CD4-positive, alpha-beta T cell treated with Interleukin-17A for 4 hours (primary cell): Measurements from ENCODE around the gene MAB21L4.

Experiments used
- DNase-seq: peaks from one replicate; pipeline ENCODE4 v3.0.0-alpha.2; 2020; ENCODE audit warnings: mixed read lengths

MAB21L4 gene

GRCh38 chr2:240909216-240909974 is 13.4 kb upstream of the MAB21L4 start:
- no peak for DNase-seq

GRCh38 chr2:240906911-240907590 is 11.1 kb upstream of the MAB21L4 start:
- DNase-seq = no peak

- no peak for DNase-seq
These were observed 10.4 kb upstream of the MAB21L4 start, which contains the start of gene CROCC2 for GRCh38 chr2:240906141-240906910. Gene CROCC2 (plus strand): TSS chr2:240906336. CDS start chr2:240906514, 178 bp downstream.

GRCh38 chr2:240905176-240905781 is 9.3 kb upstream of the MAB21L4 start:
- no peak for DNase-seq

DNA sequence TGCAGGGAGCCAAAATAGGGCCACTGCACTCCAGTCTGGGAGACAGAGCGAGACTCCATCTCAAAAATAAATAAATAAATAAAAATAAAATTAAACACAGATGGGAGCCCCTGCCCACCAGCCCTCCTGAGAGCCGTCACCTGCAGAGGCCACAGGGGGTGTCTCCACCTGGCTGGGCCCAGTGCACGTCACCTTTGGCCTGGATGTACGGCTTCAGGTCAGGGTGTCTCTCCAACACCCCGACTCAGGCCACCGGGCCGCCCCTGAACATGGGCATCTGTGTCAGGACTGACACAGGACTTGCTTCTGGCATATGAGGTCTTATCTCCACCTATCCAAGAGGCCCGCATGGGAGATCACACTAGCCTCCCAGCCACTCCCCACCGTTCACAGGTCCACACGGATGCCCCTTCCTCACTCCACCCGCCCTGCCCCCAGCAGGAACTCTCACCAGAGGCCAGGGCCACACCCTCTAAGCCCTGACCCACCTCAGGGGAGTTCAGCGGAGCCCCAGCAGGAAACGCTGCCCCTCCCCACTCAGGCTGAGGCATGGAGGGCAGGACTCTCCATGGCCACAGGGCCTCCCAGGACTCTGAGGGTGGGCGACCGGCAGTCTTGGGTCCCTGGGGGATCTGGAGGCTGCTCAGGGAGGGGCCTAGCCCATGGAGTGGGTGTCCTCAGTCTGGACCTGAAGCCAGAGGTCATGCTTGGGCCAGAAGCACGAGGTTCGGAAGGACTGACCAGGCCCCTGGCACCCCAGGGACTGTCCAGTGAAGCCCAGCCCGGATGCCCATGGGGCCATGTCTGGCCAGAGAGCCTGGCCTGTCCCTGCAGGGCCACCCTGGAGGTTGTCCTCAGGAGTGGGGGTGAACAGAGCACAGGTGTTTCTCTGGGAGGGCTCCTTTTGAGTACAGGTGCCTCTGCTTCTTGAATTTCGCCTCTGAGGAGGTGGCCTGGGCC is 8.5 kb upstream of the MAB21L4 start:
- DNase-seq = no peak

- no peak for DNase-seq
These were observed 7.5 kb upstream of the MAB21L4 start for GRCh38 chr2:240903191-240904060.

- no peak for DNase-seq
These were observed 6.7 kb upstream of the MAB21L4 start for GRCh38 chr2:240902615-240903041.

GRCh38 chr2:240901986-240902614 is 6.1 kb upstream of the MAB21L4 start:
- DNase-seq = no peak

DNA sequence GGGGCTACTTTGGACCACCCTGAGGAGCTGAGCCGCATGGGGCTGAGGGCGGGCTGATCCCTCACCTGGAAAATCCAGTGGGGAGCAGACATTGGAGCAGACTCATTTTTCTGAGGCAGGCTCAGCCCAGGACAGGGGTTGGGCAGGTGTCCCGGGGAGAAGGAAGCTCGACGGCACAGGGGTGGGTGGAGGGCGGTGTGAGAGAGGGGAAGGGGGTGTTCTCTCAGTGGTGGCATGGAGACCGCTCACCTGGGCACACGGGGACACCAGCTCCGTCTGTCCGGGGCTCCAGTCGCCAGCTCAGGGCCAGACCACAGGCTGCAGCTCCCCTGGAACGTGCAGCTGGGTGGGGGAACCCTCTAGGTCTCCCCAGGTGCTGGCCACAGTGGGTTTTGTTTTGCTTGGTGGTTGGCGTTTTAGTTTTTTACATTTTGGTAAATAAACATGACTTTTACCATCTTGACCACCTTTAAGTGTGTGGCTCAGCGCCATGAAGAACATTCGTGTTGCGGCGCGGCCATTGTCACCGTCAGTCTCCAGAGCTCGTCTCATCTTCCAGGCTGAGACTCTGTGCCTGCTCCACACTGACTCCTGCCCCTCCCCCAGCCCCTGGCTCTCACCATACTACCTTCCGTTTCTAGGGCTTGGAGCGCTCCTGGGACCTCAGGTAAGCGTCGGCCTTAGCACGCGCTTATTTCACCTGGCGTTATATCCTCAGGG is 4.3 kb upstream of the MAB21L4 start:
- DNase-seq = no peak

DNA sequence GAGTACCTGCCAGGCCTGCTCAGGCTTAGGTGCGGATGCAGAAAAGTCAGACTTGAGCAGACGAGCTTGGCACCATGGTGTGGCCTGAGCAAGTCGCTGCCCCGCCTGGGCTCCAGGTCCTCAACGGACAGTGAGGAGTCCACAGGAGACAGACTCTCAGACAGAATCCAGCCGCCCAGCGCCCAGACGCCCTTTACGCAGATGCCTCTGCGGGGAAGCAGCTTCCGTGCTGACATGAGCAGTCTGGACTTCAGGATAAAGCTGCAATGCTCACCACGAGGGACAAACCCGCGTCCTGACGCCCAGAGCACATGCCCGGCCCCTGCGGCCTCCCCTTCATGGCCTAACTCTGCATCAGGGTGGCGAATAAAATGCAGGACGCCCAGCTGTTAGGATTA is 3.5 kb upstream of the MAB21L4 start:
- DNase-seq = no peak

- no peak for DNase-seq
These were observed 2.9 kb upstream of the MAB21L4 start for GRCh38 chr2:240898731-240899467.

- no peak for DNase-seq
These were observed 2.3 kb upstream of the MAB21L4 start for GRCh38 chr2:240898108-240898730.

DNA sequence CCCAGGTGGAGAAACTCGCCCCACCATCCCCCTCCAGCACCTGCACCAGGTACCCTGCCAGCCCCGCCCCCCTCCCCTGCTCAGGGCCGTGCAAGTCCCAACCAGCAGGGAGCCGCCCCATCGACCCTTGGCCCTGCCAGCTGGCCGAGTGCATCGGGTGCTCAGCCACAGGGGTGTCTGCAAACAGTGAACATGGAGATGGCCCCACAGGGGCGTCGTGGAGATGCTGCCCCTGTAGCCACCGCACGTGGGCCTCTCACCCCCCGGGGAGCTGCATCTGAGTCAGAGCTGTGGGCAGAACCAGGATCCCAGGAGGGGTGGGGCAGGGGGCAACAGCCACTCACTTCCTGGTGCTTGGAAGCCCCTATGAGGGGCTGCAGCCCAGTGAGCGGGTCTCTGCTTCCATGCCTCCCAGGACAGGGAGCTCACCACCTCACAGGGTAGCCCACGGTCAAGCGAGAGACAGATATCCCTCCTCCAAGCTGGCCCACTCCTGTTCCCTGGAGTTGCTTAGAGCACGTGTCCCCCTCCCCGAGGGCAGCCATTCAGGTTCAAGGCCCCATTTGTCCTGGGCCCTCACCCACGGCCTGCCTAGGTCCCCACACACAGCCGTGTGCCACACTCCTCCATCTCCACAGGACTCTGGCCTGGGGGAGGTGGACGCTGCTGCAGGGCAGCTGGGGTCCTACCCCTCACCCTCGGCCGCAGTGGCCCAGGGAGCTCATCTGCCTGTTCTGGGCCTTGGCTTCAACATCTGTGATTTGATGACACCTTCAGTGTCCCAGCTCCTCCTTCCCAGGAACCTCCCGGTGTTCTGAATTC is 1.1 kb upstream of the MAB21L4 start:
- DNase-seq = no peak

DNA sequence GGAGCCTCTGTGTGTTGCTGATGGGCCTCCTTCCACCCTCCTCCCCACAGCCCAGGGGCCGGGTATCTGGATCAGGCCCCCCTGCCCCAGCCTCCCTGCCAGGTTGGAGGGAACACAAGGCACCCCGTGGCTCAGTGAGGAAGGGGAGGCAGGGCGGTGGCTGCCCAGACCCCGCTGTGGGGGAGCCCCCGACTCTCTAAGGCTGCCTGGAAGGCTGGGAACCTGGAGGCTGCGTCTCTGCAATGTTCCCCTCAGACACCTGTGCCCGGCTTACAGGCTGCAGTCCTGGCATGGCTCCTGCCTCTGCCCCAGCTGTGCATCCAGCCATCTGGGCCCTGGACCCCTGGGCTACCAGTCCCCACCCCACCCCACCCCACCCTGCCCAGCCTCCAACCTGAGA is 438 bp upstream of the MAB21L4 start:
- DNase-seq = no peak

DNA sequence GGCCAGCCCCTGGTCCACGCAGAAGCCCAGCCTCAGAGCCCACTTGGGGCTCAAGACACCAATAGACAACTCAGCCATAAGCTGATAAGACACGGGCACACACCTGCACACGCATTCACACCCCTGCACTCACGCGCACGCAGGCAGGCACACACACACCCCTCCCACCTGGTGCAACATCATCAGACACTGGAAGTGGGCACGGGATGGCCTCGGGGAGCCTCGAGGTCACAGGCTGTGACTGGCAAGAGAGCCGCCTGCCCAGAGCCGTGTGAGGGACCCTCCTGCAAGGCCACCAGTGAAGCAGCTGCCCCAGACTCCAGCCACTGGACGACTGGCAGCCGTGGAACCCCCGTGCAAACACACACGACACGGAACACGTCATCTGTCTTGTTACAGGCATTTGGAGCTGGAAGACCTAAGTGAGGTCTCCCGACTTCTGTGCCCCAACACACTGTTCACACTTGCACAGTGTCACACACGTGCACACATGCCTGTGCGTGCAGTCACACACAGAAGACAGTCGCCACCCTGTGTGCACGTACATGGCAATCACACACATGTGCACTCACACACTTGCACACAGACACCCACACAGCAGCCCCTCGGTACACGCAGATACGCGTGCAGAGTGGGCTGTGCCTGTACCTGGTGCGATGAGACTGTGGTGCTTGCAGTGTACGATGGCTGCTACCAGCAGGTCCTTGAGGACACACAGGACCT is 959 bp downstream of the MAB21L4 start:
- no peak for DNase-seq

DNA sequence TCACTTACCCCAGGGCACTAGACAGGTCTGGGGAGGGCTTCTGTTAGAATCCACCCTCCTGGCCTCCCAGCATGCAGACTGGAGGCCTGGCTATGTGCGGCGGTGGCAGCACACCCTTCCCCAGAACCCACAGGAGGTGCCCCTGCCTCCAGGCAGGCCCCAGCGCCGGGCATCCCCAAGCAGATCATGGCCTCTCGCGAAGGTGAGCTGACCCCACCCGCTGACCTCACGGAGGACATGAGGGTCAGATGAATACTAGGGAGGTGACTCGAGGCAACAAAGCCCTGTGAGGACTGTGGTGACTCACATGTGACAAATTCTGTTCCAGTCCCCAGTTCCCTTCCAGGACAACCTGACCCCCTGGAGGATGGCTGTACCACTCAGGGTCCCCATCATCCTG is 1.9 kb downstream of the MAB21L4 start:
- DNase-seq = no peak

GRCh38 chr2:240893363-240893844 is 2.6 kb downstream of the MAB21L4 start:
- DNase-seq = no peak
